Skin of body (tissue), 2 donors: ENCODE results near the gene SDHB. TPM values are rescaled to one million over a fixed set of nuclear protein-coding genes. Genes with fewer than 3 reads are reported as not detected.

ENCODE experiments used
- DNase-seq: peaks from one replicate; lab custom pipeline; 2025; lab: John Stamatoyannopoulos, UW
- total RNA-seq: library from RNA; depleted of rRNA; stranded (reverse); fragments of >200 nt; gene quantifications from one replicate; pipeline ENCODE4 v1.2.3, GENCODE V29; 2014

Gene SDHB
- total RNA-seq, 1 donor from 2014 or later = 62.9 TPM

DNA sequence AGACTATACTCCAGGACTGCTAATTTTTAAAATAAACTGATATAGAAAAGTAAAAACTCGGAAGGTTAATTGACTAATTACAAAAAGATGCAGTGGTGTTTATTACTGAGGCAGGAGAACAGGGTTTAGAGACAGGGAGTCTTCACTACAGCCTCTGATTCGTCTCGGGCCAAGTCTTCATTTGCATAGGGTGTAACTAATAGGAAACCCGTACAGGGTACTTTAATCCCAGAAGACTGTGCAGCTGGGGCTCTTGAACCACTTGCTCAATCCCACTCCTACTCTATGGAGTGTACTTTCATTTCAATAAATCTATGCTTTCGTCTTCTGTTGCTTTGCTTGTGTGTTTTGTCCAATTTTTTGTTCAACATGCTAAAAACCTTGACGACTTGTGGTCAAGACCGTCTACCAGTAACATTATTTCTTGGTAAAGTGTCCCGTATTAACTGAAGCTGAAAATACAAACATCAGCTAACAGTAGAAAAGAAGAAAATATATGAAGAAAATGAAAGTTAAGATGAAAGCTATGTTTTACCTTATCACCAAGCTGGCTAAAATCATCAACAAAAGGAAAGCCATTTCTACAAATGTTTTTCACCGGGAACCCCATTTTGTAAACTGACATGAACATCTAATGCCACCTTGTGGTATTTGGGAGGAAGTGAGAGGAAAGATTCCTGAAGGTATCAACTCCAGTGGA, 8.0 kb downstream of the SDHB start:
- DNase-seq = peak; percentile 57

DNA sequence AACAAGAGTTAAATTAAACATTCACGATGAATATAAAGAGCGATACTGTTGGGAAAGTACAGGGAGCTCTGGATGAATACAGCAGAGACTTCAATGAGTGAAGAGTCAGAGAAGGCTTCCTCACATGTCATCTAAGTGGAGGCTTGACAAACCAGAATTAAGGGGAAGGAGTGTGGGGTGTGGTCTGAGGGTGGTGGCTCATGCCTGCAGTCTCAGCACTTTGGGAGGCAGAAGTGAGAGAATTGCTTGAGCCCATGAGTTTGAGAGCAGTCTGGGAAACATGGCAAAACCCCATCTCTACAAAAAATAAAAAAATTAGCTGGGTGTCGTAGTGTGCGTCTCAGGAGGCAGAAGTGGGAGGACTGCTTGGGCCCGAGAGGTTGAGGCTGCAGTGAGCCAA, 8.7 kb downstream of the SDHB start:
- DNase-seq = no peak

DNA sequence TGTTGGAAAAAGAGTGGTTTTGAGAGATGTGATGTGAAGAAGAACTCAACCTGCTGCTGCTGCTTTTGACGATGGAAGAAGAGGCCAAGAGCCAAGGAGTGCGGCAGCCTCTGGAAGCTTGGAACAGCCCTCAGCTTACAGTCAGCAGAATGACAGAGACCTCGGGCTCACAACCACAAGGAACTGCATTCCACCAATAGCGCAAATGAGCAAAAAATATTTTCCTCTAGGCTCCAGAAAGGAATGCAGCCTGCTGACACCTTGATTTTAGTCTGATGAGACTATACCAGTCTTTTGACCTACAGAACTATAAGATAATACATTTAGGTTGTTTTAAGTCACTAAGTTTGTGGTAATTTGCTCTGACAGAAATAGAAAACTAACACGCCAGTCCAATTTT, 10.2 kb downstream of the SDHB start:
- DNase-seq = no peak

DNA sequence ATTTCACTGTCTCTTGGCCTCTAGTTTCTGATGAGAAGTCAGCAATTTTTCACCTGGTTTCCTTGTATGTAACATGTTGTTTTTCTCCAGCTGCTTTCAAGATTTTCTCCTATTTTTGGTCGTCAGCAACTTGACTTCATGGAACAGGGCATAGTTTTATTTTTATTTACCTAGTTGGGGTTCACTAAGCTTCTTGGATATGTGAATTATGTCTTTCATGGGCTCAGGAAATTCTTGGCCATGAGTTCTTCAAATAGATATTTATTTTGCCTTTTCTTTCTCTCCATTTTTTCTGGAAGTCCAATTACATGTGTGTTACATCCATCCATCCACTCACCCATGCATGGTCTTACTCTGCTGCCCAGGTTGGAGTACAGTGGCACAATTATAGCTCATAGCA, 13.7 kb downstream of the SDHB start:
- DNase-seq = no peak

DNA sequence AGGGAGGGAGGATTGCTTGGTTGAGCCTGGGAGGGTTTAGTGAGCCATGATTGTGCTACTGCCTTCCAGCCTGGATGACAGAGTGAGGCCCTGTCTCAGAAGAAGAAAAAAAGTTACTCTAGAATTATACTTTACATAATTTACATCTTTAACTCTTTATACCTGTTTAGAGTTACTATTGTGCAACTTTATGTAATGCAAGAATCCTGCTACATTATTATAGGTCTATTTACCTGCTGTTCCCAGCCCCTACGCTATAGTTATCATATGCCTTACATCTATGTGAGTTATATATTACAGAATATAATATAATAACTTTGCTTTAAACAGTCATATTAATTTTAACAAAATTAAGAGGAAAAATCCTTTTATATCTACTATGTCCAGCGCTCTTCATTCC, 14.3 kb downstream of the SDHB start:
- no peak for DNase-seq

DNA sequence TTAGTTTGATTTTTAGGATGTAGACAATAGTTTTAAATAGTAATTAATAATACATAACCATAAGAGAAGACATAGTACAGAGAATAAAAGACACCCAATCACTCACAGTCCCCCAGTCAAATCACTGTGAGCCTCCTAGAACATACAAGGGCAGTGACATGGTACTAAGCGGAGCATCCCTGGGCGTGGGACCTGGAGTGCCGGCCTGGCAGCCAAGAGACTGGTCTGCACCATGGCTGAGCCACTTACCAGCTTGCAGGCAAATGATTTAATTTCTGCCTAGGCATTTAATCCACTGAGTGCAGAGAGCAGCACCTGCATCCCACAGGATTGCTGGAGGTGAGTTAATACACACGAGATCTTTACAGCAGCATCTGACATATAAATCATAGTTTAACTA, 20.4 kb downstream of the SDHB start:
- DNase-seq = no peak

DNA sequence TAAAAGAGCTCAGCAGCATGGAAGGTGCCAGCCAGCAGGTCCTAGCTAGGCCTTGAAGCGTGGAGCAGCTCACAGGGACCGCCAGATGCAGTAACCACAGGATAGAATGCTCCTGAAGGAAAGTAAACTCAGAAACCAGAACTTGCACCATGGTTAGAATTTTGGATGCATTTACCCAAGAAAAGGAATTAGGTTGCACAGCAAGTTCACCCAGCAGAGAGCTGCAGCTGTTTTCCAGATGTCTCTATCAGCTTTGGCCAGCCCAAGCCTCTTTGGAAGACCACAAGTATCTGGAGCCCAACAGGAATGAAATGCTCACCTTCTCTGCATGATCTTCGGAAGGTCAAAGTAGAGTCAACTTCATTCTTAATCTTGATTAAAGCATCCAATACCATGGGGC, 21.1 kb downstream of the SDHB start:
- no peak for DNase-seq

DNA sequence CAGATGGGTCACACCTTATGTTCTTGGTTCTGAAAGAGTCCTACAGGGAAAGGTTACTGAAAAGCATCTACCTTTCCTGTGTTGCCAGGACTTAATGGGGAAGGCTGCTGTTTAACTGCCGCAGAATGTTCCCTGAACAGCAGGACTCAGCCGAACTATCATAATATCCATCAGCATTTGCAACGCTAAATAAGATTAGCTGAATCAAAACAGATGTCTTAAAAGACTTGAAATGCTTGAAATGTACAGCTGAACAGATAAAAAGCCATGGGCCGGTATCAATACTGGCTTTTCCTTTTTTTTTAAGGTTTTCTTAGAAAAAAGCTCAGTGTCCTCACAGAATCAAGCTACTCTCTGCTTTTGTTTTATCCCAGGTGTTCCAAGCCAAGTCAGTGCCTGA, 22.4 kb downstream of the SDHB start:
- DNase-seq = no peak

DNA sequence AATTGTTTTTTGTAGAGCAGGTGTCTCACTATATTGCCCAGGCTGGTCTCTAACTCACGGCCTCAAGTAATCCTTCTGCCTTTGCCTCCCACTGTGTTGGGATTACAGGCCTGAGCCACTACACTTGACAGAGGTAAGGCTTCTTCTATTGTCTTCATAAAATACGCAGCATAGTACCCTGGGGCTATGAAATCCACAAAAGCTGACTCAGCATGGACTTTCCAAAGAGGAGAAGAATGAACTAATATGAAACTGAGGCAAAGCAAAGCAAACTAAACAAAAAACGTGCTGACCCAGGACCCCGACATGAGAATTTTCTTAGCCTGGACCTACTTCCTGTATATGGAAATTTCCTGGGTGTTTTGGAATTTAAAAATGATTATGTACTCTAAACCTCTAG, 23.6 kb downstream of the SDHB start:
- DNase-seq = no peak

DNA sequence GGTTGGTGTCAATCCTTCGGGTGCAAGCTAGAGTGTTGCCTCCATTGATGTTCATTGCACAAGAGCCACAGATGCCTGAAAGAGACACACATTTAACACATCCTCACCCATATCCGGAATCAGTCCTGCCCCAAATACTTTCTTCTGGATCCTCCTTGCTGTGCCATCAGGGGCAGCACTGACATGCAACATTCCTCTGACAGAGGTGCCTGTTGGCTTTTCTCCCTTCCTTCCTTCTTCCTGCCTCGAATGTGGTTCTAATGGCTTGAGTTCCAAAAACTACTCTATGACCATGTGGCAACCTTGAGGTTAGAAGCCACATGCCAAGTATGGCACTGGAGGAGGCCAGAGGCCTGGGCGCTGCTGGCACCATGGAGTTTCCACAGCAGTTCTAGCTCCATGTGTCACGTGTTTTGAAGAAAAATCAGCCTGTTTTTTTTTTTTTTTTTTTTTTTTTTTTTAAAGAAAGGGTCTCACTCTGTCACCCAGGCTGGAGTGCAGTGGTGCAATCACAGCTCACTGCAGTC, 25.1 kb downstream of the SDHB start:
- no peak for DNase-seq

DNA sequence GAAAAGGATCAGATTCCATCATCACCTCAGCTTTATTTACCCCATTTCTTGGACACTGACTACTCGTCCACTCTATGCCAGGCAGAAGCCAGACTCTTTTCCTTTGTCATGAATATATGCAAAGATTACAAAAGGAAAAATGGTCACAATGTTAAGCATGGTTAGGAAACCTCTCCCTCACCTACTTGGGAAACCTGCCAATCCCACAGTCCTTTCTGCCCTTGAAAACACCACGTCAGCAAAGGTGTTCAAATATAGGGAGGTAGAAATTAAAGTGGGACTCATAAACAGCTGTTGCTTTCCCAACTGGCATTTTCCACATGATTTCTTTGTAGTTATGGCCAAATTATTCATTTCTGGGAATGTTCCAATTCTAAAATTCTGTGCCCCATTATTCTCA, 25.9 kb downstream of the SDHB start:
- DNase-seq = no peak

DNA sequence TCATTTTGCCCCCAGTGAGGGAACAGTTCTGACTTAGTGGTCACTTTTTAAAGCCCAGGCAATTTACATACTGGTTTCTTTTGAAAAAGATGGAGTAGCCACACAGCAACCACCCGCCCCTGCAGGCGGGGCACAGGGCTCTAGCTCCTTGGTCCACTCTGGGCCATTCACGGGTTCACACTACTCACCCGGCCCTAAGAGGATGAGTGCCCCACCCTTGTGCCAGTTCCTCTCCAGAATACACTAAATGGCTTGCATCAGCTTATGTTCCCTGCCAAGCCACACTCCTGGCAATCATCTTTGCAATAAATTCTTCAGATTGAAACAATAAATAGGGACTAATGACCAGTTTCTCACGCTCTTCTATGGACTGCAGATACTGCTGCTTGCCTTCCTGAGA, 26.4 kb downstream of the SDHB start:
- DNase-seq = no peak

DNA sequence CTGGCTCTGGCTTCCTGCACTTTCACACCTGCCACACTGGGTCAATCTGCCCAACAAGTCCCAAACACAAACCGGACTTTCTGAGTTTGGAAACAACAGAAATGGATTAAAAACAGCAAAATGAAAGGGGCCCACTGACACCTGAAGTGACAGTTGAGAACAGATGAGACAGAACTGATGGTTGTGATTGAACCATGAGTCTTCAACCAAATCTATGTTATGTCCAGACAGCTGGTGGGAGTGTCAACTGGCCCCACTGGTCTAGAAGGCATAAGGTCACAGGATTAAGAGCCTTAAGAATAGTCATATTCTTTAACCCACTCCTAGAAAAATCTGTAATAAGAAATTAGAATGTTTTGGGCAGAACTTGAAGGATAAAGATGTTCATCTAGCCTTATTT, 29.1 kb downstream of the SDHB start:
- DNase-seq = no peak

DNA sequence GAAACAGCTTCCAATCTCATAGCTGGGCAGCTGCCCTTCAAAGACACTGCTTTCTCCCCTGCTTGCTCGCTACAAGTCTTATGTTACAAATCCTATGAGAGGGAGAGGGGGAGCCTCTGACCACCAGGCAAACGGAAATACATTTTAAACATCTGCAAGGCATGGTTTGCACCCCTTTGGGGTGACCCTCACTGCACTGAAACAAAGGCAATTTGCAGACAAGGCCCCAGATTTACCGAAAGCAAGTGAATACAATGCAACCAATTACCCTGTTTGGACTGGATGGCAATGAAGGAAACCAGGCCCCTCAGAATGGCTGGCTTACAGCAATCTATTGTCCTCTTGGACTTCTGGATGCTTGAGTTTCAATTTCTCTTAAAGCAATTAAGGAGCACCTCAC, 30.3 kb downstream of the SDHB start:
- DNase-seq = no peak

DNA sequence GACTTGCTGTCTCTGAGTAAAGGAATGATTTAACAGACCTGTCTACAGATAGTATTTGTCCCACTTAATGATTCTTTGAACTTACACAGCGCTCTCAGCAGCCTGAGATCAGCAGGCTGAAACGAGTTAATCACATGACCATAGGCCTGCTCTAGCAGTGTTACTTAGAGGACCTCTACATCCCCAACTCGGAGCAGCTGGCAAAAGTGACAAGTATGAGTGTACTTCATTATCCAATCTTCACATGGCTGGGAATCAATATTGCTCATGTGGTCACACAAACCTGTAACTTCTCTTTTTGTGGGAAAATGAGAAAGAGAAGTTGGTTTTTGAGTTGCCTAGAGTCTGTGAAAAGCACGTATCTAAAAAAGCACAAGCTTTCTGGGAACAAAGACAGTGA, 30.7 kb downstream of the SDHB start:
- DNase-seq = no peak

DNA sequence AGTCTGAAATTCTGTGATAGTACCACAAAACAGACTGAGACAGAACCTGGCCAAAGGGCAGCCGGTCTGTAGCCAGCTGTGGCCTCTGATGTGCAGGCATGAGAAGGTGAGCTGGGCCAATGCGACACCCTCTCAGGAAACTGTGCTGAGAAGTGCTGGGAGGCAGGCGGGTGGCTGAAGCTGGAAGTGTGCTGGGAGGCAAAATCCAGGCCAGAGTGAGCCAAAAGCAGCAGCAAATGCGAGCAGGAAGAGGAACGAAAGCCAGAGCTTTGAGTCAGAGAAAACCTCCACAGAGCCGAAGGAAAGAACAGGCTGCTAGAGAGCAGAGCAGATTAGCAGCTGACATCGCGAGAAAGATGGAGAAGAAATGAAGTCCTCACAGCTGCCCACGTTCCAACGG, 31.9 kb downstream of the SDHB start:
- no peak for DNase-seq

DNA sequence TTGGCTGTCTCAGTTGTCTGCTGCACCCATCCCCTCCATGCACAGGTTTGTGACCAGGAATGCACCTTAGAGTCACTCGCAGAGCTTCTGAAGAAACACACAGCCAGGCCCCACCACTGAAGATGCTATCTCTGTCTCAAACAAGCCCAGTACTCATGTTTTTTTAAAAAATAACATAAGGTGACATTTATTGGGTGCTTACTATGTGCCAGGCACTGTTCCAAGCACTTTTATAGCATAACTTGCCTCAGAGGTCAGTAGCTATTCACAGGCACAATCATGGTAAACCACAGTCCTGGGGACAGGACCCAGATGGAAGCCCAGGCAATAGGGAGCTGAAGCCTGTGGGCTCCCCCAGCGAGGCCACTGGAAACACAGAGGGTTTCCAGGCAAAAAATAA, 33.3 kb downstream of the SDHB start:
- no peak for DNase-seq

DNA sequence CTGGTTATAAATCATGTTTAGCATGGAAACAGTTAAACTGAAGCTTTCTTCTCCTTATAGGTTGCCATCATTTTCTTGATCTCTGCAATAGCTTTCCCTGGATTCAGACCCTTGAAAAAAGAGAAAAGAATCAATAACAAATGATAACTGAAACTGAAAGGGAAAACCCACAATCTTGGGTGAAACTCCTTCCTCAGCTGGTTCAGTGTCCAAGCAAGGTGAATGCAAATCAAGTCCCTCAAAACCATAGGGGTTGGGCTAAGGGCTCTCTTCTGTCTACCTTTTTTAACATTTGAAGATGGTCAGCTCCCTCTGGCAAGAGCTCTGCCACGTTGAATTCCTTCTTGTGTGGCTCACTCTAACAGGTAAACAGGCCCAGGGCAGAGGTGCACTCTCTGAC, 35.0 kb downstream of the SDHB start:
- DNase-seq = no peak

DNA sequence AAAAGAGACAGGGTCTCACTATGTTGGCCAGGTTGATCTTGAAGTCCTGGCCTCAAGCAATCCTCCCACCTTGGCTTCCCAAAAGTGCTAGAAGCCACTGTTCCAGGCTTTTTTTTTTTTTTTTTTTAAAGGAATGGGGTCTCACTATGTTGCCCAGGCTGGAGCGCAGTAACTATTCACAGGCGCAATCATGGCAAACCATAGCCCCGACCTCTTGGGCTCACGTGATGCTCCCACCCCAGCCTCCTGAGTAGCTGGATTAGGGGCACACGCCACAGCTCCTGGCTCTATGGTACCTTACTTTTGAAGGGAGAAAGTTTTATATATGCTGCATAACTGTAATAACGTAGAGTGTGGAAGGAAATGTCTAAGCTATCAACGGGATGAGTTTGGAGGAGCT, 36.4 kb downstream of the SDHB start:
- DNase-seq = no peak

DNA sequence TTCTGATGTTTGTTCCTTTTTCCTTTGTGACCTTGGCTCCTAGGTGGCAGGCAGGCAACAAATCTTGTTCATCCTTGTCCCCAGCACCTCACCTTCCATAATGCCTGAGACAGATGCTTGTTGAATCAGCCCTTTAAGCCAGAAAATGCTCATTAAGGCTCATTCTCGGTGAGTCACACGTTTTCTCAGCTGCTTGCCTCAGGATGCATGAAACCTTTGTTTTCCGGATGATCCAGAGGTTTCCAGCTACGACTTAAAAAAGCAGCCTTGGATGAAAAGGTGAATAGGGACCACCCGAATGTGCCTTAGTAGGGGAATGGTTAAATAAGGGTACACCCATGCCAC, 37.5 kb downstream of the SDHB start:
- no peak for DNase-seq

DNA sequence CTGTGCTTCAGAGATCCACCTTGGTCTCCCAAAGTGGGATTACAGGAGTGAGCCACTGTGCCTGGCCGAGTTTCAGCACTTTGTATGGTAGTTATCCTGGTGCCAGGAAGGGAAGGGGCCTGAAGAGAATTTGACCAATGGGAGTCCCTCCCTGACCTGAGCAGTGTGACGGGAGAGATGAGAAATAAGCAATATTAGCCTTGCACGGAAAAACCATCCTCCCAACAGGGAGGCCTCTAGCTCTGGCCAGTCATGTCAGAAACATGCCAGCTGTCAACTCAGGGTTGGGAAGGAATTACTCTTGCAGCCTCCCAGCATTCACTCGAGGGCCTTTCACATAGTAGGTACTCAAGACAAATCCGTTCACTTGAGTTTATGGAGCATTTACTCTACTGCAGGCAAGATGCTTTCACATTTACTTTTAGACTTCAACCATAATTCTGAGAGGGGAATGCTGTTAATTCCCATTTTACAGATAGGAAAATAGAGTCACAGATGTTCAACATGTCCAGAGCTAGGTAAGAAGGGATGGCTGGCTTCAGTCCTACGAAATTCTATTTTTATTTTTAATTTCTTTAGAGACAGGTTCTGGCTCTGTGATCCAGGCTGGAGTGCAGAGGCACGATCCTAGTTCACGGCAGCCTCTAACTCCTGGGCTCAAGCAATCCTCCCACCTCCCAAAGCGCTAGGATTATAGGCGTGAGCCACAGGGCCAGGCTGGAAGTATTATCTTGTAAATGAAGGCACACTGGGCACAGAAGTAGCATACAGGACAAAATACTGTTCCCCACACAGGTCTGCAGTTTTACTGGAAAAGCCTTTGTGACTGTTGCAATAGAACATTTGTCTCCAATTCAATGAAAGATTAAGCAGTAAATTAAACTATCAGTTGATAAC, 38.9 kb downstream of the SDHB start:
- DNase-seq = no peak

DNA sequence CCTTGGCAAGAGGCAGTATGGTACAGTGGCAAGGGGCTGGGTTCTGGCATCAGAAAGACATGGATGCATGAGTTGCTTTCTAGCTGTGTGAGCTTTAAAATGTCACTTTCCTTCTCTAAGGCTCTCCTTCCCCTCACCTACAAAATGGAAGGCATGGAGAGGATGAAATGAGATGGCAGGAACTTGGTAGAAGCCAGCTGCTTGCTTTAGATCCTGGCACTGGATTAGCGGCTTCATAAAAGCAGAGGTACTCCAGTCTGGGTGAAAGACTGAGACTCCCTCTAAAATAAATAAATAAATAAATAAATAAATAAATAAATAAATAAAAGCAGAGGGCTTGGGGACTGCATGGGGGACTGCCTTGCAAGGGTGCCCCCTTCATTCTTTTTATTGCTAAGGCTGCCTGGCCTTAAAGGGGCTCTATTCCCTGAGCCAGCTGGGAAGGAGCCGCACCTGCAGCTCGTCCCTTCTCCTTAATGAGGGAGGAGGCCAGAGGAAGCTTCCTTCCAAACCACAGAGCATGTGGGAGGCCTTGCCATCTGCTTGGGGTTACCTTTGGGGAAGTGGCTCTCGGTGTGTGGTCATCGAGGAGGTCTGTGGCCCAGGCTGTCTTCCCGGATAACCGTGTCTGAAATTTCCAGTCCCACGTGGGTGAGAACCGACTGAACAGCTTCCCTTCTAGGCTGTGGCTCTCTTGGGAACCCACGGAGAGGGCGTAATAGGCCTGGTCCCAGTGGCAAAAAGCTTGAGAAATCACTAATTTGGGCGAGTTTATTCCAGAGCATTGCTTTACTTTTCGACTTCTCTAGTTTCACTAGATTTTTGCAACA, 40.1 kb downstream of the SDHB start:
- DNase-seq = no peak
